ENCODE data around the gene DLL4. TPM values are rescaled to one million over a fixed set of nuclear protein-coding genes. Genes with fewer than 3 reads are reported as not detected.

DLL4 gene
- total RNA-seq, 3 donors from 2014 or later, result 3.5 to 10.5 (median 5.0) TPM

- no peaks in the 10 kb centered on the region for H3K9me3 ChIP-seq
- TF ChIP-seq POLR2A (IDR thresholded peaks at IDR 0.05), result no peak
- peaks cover 11 to 12% of the 10 kb centered on the region in 2 donors for H3K4me1 ChIP-seq
- peak overlapping the region; percentile 54 to 89 for H3K27ac ChIP-seq
- no peaks in the 10 kb centered on the region for H3K36me3 ChIP-seq
- H3K27me3 ChIP-seq, result no peaks in the 10 kb centered on the region
- intact Hi-C loops (cut with DNase I; ENCODE audit: low total_unique reads), result no loop called here
- peak overlapping the region in 1 of 3 donors; percentile 10 for H3K4me3 ChIP-seq
- no peak for DNase-seq (ENCODE audit: low spot score in 2 of 2)
Observed at GRCh38 chr15:40940296-40940801, 11.2 kb downstream of the DLL4 start.

DNA sequence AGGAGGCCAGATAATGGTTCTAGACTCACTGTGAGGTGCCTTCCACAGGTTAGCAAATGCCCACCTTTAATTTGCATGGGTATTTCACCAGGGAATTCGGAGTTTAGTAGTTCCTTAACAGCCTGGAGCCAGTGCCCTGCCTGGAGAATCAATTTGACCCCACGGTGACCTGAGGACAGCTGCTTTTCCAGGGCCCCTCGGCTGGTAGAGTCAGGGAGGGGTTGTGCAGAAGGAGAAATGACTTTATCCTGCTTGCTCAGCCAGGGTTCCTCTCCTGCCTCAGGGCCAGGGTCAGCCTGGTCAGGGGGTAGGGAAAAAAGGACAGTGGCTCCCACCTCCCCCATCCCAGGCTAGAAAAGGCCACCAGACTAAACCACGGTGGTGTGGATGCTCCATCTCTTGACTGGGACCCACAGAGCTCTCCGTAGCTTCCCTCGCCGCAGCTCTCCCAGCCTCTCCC lies 12.0 kb downstream of the DLL4 start:
- intact Hi-C loops (cut with DNase I; ENCODE audit: low total_unique reads), result no loop called here

DNA sequence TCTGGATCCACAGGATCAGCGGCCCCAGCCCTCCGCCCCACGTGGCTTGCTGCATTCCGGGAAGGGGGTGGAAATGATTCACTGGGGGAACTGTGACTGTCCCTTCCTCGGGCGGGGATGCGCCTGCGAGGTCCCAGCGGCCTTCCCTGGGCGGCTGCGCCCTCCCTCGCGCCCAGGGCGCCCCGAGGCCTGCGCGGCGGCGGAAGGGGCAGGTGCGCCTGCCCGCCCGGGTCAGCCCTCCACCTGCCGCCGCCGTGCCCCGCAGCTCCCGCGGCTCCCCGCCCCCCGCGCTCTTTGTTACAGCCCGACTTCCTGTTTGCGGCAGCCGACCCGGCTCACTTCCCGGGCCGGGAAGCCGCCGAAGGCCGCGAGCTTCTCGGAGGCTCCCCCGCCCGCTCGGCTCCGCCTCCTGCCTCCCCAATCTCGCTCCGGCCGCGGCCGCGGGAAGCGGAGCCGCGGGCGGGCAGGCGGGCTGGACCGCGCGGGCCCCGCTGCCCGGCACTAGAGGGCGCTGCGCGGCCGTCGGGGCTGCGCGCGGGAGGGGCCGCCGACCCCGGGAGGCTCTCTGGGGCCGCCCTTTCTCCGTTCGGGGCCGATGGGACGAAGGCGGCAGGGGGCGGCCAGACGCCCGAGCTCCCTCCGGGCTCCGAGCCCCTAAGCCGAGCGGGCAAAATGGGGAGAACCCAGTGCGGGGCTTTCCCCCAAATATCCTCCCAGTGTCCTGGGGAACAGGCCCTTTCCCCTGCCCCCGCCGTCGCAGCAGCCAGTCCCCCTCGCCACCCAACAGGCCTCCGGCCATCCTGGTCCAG lies 12.6 kb downstream of the DLL4 start:
- DNase-seq (ENCODE audit: low spot score in 2 of 2), result peak; percentile 62 to 66
- peaks cover 11 to 12% of the 10 kb centered on the region in 2 donors for H3K4me1 ChIP-seq
- intact Hi-C loops (cut with DNase I; ENCODE audit: low total_unique reads), result no loop called here

More for the DNA sequence above, 12.0 kb downstream of the DLL4 start:
- no peak for DNase-seq (ENCODE audit: low spot score in 2 of 2)
- TF ChIP-seq, protein P1, sequence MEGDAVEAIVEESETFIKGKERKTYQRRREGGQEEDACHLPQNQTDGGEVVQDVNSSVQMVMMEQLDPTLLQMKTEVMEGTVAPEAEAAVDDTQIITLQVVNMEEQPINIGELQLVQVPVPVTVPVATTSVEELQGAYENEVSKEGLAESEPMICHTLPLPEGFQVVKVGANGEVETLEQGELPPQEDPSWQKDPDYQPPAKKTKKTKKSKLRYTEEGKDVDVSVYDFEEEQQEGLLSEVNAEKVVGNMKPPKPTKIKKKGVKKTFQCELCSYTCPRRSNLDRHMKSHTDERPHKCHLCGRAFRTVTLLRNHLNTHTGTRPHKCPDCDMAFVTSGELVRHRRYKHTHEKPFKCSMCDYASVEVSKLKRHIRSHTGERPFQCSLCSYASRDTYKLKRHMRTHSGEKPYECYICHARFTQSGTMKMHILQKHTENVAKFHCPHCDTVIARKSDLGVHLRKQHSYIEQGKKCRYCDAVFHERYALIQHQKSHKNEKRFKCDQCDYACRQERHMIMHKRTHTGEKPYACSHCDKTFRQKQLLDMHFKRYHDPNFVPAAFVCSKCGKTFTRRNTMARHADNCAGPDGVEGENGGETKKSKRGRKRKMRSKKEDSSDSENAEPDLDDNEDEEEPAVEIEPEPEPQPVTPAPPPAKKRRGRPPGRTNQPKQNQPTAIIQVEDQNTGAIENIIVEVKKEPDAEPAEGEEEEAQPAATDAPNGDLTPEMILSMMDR (IDR thresholded peaks at IDR 0.05), result no peak
- Histone ChIP-seq H3K4me3 (peak overlapping the region; percentile 44 to 77 (median 61)), H3K27ac (peak overlapping the region; percentile 85 to 89), H3K27me3 (no peaks in the 10 kb centered on the region), H3K9me3 (no peaks in the 10 kb centered on the region), H3K36me3 (no peaks in the 10 kb centered on the region), H3K4me1 (peaks cover 11 to 12% of the 10 kb centered on the region in 2 donors)

GRCh38 chr15:40942337-40942854 lies 13.3 kb downstream of the DLL4 start:
- peaks cover 11 to 12% of the 10 kb centered on the region in 2 donors for H3K4me1 ChIP-seq
- no peaks in the 10 kb centered on the region for H3K27me3 ChIP-seq
- DNase-seq (ENCODE audit: low spot score in 2 of 2), result no peak
- no peaks in the 10 kb centered on the region for H3K9me3 ChIP-seq
- no peaks in the 10 kb centered on the region for H3K36me3 ChIP-seq
- TF ChIP-seq POLR2A (IDR thresholded peaks at IDR 0.05), result no peak
- TF ChIP-seq, protein P1 (IDR thresholded peaks at IDR 0.05), result no peak
- no peak for TF ChIP-seq POLR2AphosphoS5 (IDR thresholded peaks at IDR 0.05)
- intact Hi-C loops (cut with DNase I; ENCODE audit: low total_unique reads), result no loop called here
- H3K4me3 ChIP-seq, result peak overlapping the region; percentile 44 to 77 (median 61)
- peak overlapping the region; percentile 85 to 89 for H3K27ac ChIP-seq

More for the DNA sequence above, 12.6 kb downstream of the DLL4 start:
- H3K27ac ChIP-seq, result peak overlapping the region; percentile 85 to 89
- no peaks in the 10 kb centered on the region for H3K9me3 ChIP-seq
- peak overlapping the region; percentile 44 to 77 (median 61) for H3K4me3 ChIP-seq
- TF ChIP-seq, protein P1 (IDR thresholded peaks at IDR 0.05), result peak in 1 of 3 donors; percentile 92
- peak in 1 of 3 donors; percentile 73 for TF ChIP-seq POLR2AphosphoS5 (IDR thresholded peaks at IDR 0.05)
- no peak for TF ChIP-seq POLR2A (IDR thresholded peaks at IDR 0.05)
- no peaks in the 10 kb centered on the region for H3K27me3 ChIP-seq
- H3K36me3 ChIP-seq, result no peaks in the 10 kb centered on the region

GRCh38 chr15:40942878-40943277 lies 13.7 kb downstream of the DLL4 start:
- peak overlapping the region in 2 of 3 donors; percentile 61 to 77 for H3K4me3 ChIP-seq
- intact Hi-C loops (cut with DNase I; ENCODE audit: low total_unique reads), result no loop called here
- no peaks in the 10 kb centered on the region for H3K27me3 ChIP-seq
- H3K9me3 ChIP-seq, result no peaks in the 10 kb centered on the region
- no peak overlapping the region for H3K27ac ChIP-seq
- TF ChIP-seq POLR2AphosphoS5 (IDR thresholded peaks at IDR 0.05) (no peak), POLR2A (IDR thresholded peaks at IDR 0.05) (no peak)
- TF ChIP-seq, protein P1 (IDR thresholded peaks at IDR 0.05), result no peak
- DNase-seq (ENCODE audit: low spot score in 2 of 2), result no peak
- no peaks in the 10 kb centered on the region for H3K36me3 ChIP-seq
- peaks cover 11 to 12% of the 10 kb centered on the region in 2 donors for H3K4me1 ChIP-seq

Measured in breast epithelium (tissue), 4 donors.